SK-N-MC (cell line): ENCODE data around the gene DROSHA.
A peak's percentile ranks its signal among the peaks of the same experiment; 100 is the strongest.

Experiments
- DNase-seq: peaks from one replicate; pipeline ENCODE4 v3.0.0-alpha.2; 2011; ENCODE audit warnings: low read depth, low spot score
- H3K27ac ChIP-seq: fragments of 200-600 bp; sonication (generic); 2 replicates; pipeline ENCODE4 v1.5.1; 2016; ENCODE audit warnings: mixed run types
- H3K36me3 ChIP-seq: fragments of 200-600 bp; sonication (generic); 2 replicates; pipeline ENCODE4 v1.6.1; 2017; ENCODE audit warnings: antibody characterized with exemption, low read length, mixed read lengths; ENCODE audit not compliant: insufficient read depth
- H3K4me3 ChIP-seq: fragments of 200-600 bp; sonication (generic); 2 replicates; pipeline ENCODE4 v1.5.1; 2016
- H3K9ac ChIP-seq: fragments of 200-600 bp; sonication (generic); 2 replicates; pipeline ENCODE4 v1.8.0; 2017; ENCODE audit warnings: mixed run types, mixed read lengths; ENCODE audit not compliant: insufficient read length
- H3K9me3 ChIP-seq: fragments of 200-600 bp; sonication (generic); 2 replicates; pipeline ENCODE4 v1.6.1; 2017; ENCODE audit warnings: low read depth, mild to moderate bottlenecking, antibody characterized with exemption, low read length, moderate library complexity, mixed read lengths
- EZH2 ChIP-seq: fragments of 200-600 bp; sonication (generic); IDR thresholded peaks from one replicate; pipeline ENCODE4 v1.6.1; 2017; ENCODE audit warnings: antibody characterized with exemption
- FOXP2 ChIP-seq: optimal IDR thresholded peaks from 2 replicates; pipeline ENCODE3; 2011; ENCODE audit warnings: mild to moderate bottlenecking, moderate library complexity; ENCODE audit not compliant: insufficient read depth; ENCODE audit errors: extremely low read length, control extremely low read depth
- POLR2AphosphoS5 ChIP-seq: IDR thresholded peaks from 2 replicates; pipeline ENCODE4 v1.6.1; 2012; ENCODE audit warnings: mild to moderate bottlenecking, low read depth, low read length, borderline replicate concordance

DROSHA gene

DNA sequence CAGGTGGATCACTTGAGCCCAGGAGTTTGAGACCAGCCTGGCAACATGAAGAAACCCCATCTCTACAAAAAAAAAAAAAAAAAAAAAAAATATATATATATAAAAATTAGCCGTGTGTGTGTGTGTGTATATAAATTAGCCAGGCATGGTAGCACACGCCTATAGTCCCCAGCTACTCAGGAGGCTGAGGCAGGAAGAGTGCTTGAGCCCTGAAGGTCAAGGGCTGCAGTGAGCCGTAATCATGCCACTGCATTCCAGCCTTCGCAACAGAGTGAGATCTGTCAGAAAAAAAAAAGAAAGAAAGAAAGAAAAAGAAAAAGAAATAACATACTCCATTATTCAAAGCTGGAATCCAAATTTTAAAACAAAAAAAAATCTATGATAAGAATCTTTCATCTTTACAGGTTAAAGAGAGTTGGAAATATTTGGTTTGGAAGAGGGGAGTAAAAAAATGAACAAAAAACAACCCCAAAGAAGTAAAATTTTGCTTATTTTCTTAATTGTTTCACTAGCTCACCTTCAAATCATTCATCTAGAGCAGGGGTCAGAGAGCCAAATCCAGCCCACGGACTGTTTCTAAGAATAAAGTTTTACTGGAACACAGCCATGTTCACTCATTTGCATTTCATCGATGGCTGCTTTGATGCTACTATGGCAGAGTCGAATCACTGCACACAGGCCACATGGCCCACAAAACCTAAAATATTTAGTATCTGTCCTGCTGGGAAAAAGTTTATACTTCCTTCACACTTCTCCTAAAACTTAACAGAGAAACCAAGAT is 109.9 kb downstream of the DROSHA start:
- no peak for TF ChIP-seq FOXP2
- no peak for TF ChIP-seq EZH2
- TF ChIP-seq POLR2AphosphoS5 = no peak
- peaks cover 66% of the 10 kb centered on the region for H3K36me3 ChIP-seq
- H3K4me3 ChIP-seq = no peak overlapping the region
- H3K9me3 ChIP-seq = no peaks in the 10 kb centered on the region
- DNase-seq = no peak
- H3K27ac ChIP-seq = no peak overlapping the region
- no peak overlapping the region for H3K9ac ChIP-seq

DNA sequence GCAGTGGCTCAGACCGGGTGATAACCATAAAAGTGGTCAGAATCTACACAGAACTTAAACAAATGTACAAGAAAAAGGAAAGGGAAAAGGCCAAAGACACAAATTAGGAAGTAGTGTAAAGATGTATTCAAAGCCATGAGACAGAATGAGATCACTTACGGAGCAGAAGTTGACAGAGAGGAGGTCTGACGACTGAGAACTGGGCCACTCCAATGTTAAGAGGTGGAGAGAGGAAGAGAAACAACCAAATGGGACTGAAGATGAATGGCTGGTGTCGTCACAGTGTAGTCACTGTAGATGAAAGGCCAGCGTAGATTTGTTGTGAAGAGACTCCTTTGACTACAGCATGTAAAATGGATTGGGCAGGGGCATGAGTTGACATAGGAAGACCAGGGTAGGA is 114.4 kb downstream of the DROSHA start:
- no peak overlapping the region for H3K4me3 ChIP-seq
- no peak overlapping the region for H3K27ac ChIP-seq
- H3K36me3 ChIP-seq = peaks cover 48% of the 10 kb centered on the region
- DNase-seq = no peak
- no peak overlapping the region for H3K9ac ChIP-seq
- TF ChIP-seq FOXP2 (no peak), POLR2AphosphoS5 (no peak)
- no peaks in the 10 kb centered on the region for H3K9me3 ChIP-seq

GRCh38 chr5:31416547-31416946 is 115.3 kb downstream of the DROSHA start:
- DNase-seq = no peak
- no peaks in the 10 kb centered on the region for H3K9me3 ChIP-seq
- no peak overlapping the region for H3K4me3 ChIP-seq
- no peak overlapping the region for H3K27ac ChIP-seq
- TF ChIP-seq POLR2AphosphoS5 = no peak
- TF ChIP-seq FOXP2 = no peak
- TF ChIP-seq EZH2 = no peak
- H3K9ac ChIP-seq = no peak overlapping the region
- H3K36me3 ChIP-seq = peaks cover 43% of the 10 kb centered on the region

DNA sequence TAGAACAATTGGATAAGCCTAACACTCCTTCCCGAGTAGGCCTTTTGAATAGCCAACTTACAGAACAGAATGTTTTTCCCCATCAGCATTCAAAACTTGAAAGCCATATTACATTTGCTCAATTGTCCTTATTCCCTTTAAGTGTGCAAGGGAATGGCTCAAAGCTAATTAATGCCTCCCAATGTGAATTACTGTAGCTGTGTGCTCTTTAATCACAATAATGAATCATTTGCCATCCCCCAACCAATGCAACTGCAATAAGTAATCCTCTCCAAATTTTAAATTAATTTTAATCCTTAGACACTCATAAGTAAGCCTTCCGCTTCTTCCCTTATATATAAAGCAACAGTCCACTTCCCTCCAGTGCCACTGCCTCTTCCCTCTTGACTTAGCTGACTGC is 115.9 kb downstream of the DROSHA start:
- no peaks in the 10 kb centered on the region for H3K9me3 ChIP-seq
- H3K27ac ChIP-seq = no peak overlapping the region
- peaks cover 40% of the 10 kb centered on the region for H3K36me3 ChIP-seq
- no peak for DNase-seq
- TF ChIP-seq POLR2AphosphoS5 = no peak
- H3K4me3 ChIP-seq = no peak overlapping the region
- no peak overlapping the region for H3K9ac ChIP-seq

DNA sequence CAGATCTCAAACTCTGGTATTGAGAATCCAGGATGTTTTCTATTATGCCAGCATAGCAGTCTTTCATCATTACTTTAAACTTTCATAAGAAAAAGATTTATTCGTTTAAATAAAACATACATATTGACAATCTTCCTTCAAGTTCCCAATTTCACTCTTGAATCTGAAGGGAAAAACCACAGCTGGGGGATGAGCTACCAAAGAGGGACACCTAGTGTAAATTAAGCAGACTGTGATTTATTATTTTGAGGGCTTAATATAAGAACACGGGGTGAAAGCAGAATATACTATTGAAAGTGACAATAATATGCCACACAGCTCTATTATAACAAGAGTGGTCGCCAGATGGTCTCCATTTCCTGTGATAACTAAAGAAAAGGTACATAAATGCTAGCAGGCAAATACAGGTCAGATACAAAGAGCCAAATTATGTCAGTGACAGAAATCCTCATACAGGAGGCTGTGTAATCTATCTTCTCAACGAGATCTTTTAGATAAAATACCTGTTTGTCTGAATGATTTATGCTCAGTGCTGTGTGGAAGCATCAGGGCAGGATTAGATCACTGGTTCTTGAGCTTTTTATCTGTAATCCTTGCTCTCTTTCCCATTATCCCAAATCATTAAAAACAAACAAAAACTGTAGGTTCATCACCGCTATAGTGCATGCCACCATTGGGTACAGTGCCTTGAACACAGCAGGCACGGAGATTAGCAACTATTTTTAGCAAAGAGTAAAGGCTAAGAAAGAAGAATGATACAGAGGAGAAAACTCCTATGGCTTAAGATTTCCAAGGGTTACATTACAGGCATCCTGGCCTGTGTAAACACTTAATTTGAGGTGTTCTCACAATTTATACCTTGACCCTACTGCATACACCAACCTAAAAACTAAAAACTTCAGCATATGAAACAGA is 116.6 kb downstream of the DROSHA start:
- H3K9ac ChIP-seq = no peak overlapping the region
- DNase-seq = no peak
- TF ChIP-seq FOXP2 (no peak), POLR2AphosphoS5 (no peak), EZH2 (no peak)
- peaks cover 40% of the 10 kb centered on the region for H3K36me3 ChIP-seq
- H3K4me3 ChIP-seq = no peak overlapping the region
- no peaks in the 10 kb centered on the region for H3K9me3 ChIP-seq
- no peak overlapping the region for H3K27ac ChIP-seq

- DNase-seq = no peak
- peaks cover 50% of the 10 kb centered on the region for H3K36me3 ChIP-seq
- no peak overlapping the region for H3K4me3 ChIP-seq
- H3K9me3 ChIP-seq = no peaks in the 10 kb centered on the region
- H3K27ac ChIP-seq = no peak overlapping the region
- H3K9ac ChIP-seq = no peak overlapping the region
- no peak for TF ChIP-seq POLR2AphosphoS5
Measured at GRCh38 chr5:31413030-31413812, 118.7 kb downstream of the DROSHA start.

DNA sequence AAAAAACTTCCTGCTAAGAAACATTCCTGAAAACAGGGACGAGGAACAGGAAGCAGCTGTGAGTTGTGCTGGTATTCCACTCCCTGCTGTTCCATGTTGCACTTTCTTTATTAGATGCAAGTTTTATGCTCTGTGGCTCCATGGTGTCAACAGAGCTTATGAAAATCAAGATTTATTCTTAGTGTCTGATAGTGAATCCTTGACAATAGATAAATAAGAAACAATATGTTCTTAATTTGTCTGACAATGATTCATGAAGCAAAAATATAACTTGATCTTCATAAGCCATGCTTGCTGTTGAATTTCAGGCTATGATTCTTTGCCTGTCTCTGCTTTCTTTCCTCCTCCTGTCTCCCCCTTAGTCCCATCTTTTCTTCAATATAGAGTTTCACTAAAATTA is 119.6 kb downstream of the DROSHA start:
- Histone ChIP-seq H3K4me3 (no peak overlapping the region), H3K9me3 (no peaks in the 10 kb centered on the region), H3K36me3 (peaks cover 52% of the 10 kb centered on the region), H3K9ac (no peak overlapping the region), H3K27ac (no peak overlapping the region; the same call in none of the 2 replicates)
- peak; percentile 47 for DNase-seq
- TF ChIP-seq POLR2AphosphoS5 (peak; percentile 25; the same call in 1 of the 2 replicates), EZH2 (no peak), FOXP2 (no peak)

DNA sequence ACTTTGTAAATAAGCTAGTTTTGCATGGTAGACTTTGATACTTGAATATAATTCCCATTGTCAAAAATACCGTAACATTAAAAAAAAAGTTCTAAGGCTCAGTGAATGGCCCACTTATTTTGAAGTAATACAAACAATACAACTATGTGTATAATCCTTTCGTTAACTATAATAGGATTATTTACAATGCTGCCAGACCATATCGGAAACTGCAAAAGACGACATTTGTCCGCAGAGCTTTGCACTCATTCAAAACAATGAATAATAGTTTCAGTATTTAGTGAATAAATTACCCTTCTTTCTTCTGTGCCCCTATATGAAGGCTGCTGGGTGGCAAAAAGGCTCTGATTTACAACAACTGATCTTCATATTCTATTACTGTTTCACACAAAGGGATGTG is 121.8 kb downstream of the DROSHA start:
- no peak overlapping the region for H3K9ac ChIP-seq
- TF ChIP-seq EZH2 = no peak
- no peak for TF ChIP-seq POLR2AphosphoS5
- no peak for TF ChIP-seq FOXP2
- H3K36me3 ChIP-seq = peaks cover 61% of the 10 kb centered on the region
- no peaks in the 10 kb centered on the region for H3K9me3 ChIP-seq
- H3K27ac ChIP-seq = no peak overlapping the region
- DNase-seq = no peak
- no peak overlapping the region for H3K4me3 ChIP-seq
